Suprapubic skin (tissue), 4 donors: Measurements from ENCODE around the gene CSTF3.

Experiments
- EP300 ChIP-seq: sonication (generic); formaldehyde crosslinking; IDR thresholded peaks from one replicate; pipeline ENCODE4 v1.6.1; 2017; ENCODE audit warnings: antibody characterized with exemption
- POLR2A ChIP-seq, 2 donors: fragments of 450-650 bp; IDR thresholded peaks; one replicate each; pipeline ENCODE4 v1.6.1; 2017; ENCODE audit warnings: antibody characterized with exemption in 2 of 2, mild to moderate bottlenecking in 2 of 2, moderate library complexity in 2 of 2
- POLR2AphosphoS5 ChIP-seq, 3 donors: sonication (generic); formaldehyde crosslinking; IDR thresholded peaks; one replicate each; pipeline ENCODE4 v1.6.1; 2017; ENCODE audit warnings: antibody characterized with exemption in 3 of 3
- TF ChIP-seq, protein P1 (sequence below), 2 donors: fragments of 200-600 bp in 1 of 2; fragments of 450-650 bp in 1 of 2; sonication (generic) in 1 of 2; IDR thresholded peaks; one replicate each; pipeline ENCODE4 v1.5.1; 2016 to 2019; ENCODE audit warnings: antibody characterized with exemption in 2 of 2, mild to moderate bottlenecking in 1 of 2, moderate library complexity in 1 of 2

- TF ChIP-seq, protein P1, sequence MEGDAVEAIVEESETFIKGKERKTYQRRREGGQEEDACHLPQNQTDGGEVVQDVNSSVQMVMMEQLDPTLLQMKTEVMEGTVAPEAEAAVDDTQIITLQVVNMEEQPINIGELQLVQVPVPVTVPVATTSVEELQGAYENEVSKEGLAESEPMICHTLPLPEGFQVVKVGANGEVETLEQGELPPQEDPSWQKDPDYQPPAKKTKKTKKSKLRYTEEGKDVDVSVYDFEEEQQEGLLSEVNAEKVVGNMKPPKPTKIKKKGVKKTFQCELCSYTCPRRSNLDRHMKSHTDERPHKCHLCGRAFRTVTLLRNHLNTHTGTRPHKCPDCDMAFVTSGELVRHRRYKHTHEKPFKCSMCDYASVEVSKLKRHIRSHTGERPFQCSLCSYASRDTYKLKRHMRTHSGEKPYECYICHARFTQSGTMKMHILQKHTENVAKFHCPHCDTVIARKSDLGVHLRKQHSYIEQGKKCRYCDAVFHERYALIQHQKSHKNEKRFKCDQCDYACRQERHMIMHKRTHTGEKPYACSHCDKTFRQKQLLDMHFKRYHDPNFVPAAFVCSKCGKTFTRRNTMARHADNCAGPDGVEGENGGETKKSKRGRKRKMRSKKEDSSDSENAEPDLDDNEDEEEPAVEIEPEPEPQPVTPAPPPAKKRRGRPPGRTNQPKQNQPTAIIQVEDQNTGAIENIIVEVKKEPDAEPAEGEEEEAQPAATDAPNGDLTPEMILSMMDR (IDR thresholded peaks at IDR 0.05): no peak
- TF ChIP-seq POLR2A (IDR thresholded peaks at IDR 0.05) (no peak), POLR2AphosphoS5 (IDR thresholded peaks at IDR 0.05) (no peak), EP300 (no peak)
Observed at GRCh38 chr11:33110083-33110482, 51.2 kb downstream of the CSTF3 start.
